ENCODE measurements around the gene SSRP1.

DNA sequence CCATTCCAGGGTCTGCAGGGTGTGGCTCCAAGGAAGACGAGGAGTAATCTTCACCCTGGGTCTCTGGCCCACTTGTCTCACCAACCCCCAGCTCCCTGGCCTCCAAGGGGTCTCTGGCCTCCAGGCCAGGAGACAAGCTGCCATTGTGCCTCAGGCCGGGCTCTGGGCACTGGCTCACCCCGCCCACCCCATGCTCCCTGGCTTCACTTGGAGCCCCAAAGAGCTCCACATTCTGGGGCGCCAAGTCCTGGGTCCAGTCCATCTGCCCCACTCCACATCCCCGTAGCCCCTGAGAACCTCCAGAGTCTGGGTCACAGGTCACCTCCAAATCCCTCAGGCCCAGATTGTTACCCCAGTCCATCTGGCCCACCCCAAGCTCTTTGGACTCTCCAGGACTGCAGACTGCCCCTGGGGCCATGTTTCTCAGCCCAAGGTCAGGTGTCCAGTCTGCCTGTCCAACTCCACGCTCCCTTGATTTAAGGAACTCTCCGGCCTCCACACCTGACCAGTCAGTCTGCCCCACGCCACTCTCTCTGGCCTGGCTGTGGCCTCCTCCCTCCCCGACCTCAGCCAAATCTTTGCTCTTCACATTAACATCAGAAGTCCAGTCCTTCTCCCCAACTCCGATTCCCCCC lies 27.1 kb downstream of the SSRP1 start:
- TF ChIP-seq, protein P1, sequence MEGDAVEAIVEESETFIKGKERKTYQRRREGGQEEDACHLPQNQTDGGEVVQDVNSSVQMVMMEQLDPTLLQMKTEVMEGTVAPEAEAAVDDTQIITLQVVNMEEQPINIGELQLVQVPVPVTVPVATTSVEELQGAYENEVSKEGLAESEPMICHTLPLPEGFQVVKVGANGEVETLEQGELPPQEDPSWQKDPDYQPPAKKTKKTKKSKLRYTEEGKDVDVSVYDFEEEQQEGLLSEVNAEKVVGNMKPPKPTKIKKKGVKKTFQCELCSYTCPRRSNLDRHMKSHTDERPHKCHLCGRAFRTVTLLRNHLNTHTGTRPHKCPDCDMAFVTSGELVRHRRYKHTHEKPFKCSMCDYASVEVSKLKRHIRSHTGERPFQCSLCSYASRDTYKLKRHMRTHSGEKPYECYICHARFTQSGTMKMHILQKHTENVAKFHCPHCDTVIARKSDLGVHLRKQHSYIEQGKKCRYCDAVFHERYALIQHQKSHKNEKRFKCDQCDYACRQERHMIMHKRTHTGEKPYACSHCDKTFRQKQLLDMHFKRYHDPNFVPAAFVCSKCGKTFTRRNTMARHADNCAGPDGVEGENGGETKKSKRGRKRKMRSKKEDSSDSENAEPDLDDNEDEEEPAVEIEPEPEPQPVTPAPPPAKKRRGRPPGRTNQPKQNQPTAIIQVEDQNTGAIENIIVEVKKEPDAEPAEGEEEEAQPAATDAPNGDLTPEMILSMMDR (IDR thresholded peaks at IDR 0.05; ENCODE audit: borderline replicate concordance, extremely low read depth, low read length, poor library complexity, severe bottlenecking) = no peak
- TF ChIP-seq EZH2 (IDR thresholded peaks at IDR 0.05; ENCODE audit: borderline replicate concordance, low read depth, low read length, severe bottlenecking) = no peak
